H1 (cell line): ENCODE data around the gene SLC5A11. TPM values are rescaled to one million over a fixed set of nuclear protein-coding genes. Genes with fewer than 3 reads are reported as not detected.

Source experiments
- CBX5 ChIP-seq: fragments of 300-800, 300-1000 bp; sonication (generic); IDR thresholded peaks from 2 replicates; pipeline ENCODE4 v1.7.1; 2016; ENCODE audit warnings: antibody characterized with exemption, low read length, low read depth
- CHD7 ChIP-seq: fragments of 300-600 bp; sonication (generic); IDR thresholded peaks from 2 replicates; pipeline ENCODE4 v1.7.1; 2012; ENCODE audit warnings: low read length, moderate library complexity, mild to moderate bottlenecking, inconsistent platforms; ENCODE audit not compliant: insufficient replicate concordance
- NANOG ChIP-seq: IDR thresholded peaks from 2 replicates; pipeline ENCODE4 v1.6.1; 2011; ENCODE audit warnings: low read length, low read depth, mild to moderate bottlenecking, inconsistent platforms; ENCODE audit not compliant: insufficient read depth, poor library complexity, severe bottlenecking
- POLR2A ChIP-seq, 2 experiments: IDR thresholded peaks; 1 replicate in 1 of 2; 2 replicates in 1 of 2; pipeline ENCODE4 v1.6.1; 2011; ENCODE audit warnings: low read depth in 2 of 2, low read length in 2 of 2, mild to moderate bottlenecking in 2 of 2; ENCODE audit errors: control extremely low read depth in 1 of 2
- polyA plus RNA-seq, 7 experiments: library from polyadenylated mRNA; depleted of rRNA in 3 of 7; stranded (reverse) in 5 of 7; unstranded in 2 of 7; fragments of >200 nt in 5 of 7; fragments of 200-250 nt in 2 of 7; gene quantifications; 1 replicate in 5 of 7; 2 replicates in 1 of 7; 4 replicates in 1 of 7; pipeline versions ENCODE4 v1.2.1 to v1.2.3, GENCODE V29; 2011 to 2013; ENCODE audit warnings: missing spikeins in 2 of 7, mixed read lengths in 2 of 7
- total RNA-seq: library from RNA; stranded (reverse); fragmentation: NEBNext Ultra II Directional; extraction: Animal tissue kit (Norgen Biotek cat#: 25700); gene quantifications from 2 replicates; pipeline ENCODE4 v1.2.1, GENCODE V29; 2021

Gene SLC5A11
- total and polyA plus RNA-seq, 2 of the 8 experiments (the other 6 are each of a cell fraction or from before 2014, with no cell fraction given): 0.26 to 0.59 TPM

GRCh38 chr16:24822542-24822941 is 23.2 kb upstream of the SLC5A11 start (continued):
- TF ChIP-seq CHD7: no peak
- TF ChIP-seq POLR2A (IDR thresholded peaks at IDR 0.05; ENCODE audit: control extremely low read depth in 1 of 2, low read depth in 2 of 2, low read length in 2 of 2): peak in 1 of 2 experiments; percentile 51; a peak in 1 of 3 replicates
- TF ChIP-seq NANOG: no peak
- TF ChIP-seq CBX5: no peak
